NB4 (cell line): ENCODE measurements around the gene PRAMEF17.

Experiments
- POLR2A ChIP-seq: IDR thresholded peaks from 2 replicates; pipeline ENCODE4 v1.6.1; 2011; ENCODE audit warnings: mild to moderate bottlenecking; ENCODE audit not compliant: insufficient read length; ENCODE audit errors: extremely low read depth
- TF ChIP-seq, protein P1 (sequence below): IDR thresholded peaks from one replicate; pipeline ENCODE4 v1.5.1; 2012; ENCODE audit warnings: low read depth, low read length
- TF ChIP-seq, protein P2 (sequence below): IDR thresholded peaks from 2 replicates; pipeline ENCODE4 v1.6.1; 2011; ENCODE audit warnings: low read depth, low read length

DNA sequence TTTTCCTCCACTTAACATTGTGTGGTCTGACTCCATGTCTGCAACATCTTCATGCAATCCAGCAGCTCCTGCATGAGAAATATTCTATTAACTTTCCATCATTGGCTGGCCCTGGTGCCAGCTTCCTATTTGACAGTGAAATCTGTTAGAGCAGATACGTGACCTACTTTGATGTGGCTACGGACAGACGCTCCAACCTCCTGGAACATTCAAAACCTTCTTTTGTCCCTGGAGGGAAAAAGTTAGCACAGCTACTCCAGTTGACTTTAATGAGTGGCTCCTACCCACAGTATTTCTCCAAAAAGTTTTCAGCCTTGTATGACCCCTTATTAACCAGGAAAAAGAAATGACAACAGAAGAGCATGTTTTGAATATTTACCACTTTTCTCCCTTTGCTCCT, 42.8 kb downstream of the PRAMEF17 start:
- TF ChIP-seq, protein P1, sequence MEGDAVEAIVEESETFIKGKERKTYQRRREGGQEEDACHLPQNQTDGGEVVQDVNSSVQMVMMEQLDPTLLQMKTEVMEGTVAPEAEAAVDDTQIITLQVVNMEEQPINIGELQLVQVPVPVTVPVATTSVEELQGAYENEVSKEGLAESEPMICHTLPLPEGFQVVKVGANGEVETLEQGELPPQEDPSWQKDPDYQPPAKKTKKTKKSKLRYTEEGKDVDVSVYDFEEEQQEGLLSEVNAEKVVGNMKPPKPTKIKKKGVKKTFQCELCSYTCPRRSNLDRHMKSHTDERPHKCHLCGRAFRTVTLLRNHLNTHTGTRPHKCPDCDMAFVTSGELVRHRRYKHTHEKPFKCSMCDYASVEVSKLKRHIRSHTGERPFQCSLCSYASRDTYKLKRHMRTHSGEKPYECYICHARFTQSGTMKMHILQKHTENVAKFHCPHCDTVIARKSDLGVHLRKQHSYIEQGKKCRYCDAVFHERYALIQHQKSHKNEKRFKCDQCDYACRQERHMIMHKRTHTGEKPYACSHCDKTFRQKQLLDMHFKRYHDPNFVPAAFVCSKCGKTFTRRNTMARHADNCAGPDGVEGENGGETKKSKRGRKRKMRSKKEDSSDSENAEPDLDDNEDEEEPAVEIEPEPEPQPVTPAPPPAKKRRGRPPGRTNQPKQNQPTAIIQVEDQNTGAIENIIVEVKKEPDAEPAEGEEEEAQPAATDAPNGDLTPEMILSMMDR: no peak
- no peak for TF ChIP-seq POLR2A
- TF ChIP-seq, protein P2, sequence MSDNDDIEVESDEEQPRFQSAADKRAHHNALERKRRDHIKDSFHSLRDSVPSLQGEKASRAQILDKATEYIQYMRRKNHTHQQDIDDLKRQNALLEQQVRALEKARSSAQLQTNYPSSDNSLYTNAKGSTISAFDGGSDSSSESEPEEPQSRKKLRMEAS: no peak
